ENCODE data around the gene ACER3. TPM values are rescaled to one million over a fixed set of nuclear protein-coding genes. Genes with fewer than 3 reads are reported as not detected.

Gene ACER3
- polyA plus RNA-seq, 3 donors = 22.9 to 45.4 (median 23.6) TPM

GRCh38 chr11:76972051-76972450 lies 111.3 kb downstream of the ACER3 start:
- H3K4me3 Mint-ChIP-seq = no peak overlapping the region
- Histone ChIP-seq H3K4me2 (replicated peaks; ENCODE audit: extremely low read depth, low read length, poor library complexity, severe bottlenecking) (no peak overlapping the region), H3K9me3 (replicated peaks in 1 of 2; ENCODE audit: control insufficient read depth in 1 of 2, insufficient read depth in 1 of 2, low read length in 2 of 2) (peaks cover 8 to 20% of the 10 kb centered on the region in 2 donors), H3K4me1 (ENCODE audit: control insufficient read depth in 1 of 2, insufficient read depth in 2 of 2, low read length in 2 of 2) (no peaks in the 10 kb centered on the region), H3K27me3 (ENCODE audit: control insufficient read depth in 2 of 2, insufficient read depth in 2 of 2, low read length in 2 of 2) (no peaks in the 10 kb centered on the region), H3K27ac (ENCODE audit: low read depth in 1 of 2, low read length in 2 of 2) (no peak overlapping the region), H3K36me3 (replicated peaks in 1 of 2; ENCODE audit: control insufficient read depth in 1 of 2, insufficient read depth in 2 of 2, low read length in 2 of 2) (peaks cover 13 to 51% of the 10 kb centered on the region in 2 donors), H3K4me3 (replicated peaks in 1 of 3; ENCODE audit: low read depth in 2 of 3, low read length in 3 of 3) (no peak overlapping the region), H3K9ac (ENCODE audit: insufficient read depth, low read length, poor library complexity, severe bottlenecking) (no peak overlapping the region), H4K20me1 (ENCODE audit: insufficient read depth, low read length) (no peaks in the 10 kb centered on the region), H3K79me2 (ENCODE audit: insufficient read depth, low read length) (no peaks in the 10 kb centered on the region), H2AFZ (ENCODE audit: insufficient read depth, low read depth, low read length, poor library complexity, severe bottlenecking) (no peak overlapping the region)
- H3K36me3 Mint-ChIP-seq = peaks cover 25 to 41% of the 10 kb centered on the region in 2 donors
- TF ChIP-seq CTCF (IDR thresholded peaks at IDR 0.05) = no peak
- peaks cover 8 to 18% (median 14%) of the 10 kb centered on the region in 7 donors for H3K9me3 Mint-ChIP-seq
- H3K4me1 Mint-ChIP-seq = no peaks in the 10 kb centered on the region
- no peak for DNase-seq
- intact Hi-C loops (cut with micrococcal nuclease) = no loop called here
- no peak overlapping the region for H3K27ac Mint-ChIP-seq
- H3K27me3 Mint-ChIP-seq (ENCODE audit: low read depth in 3 of 3) = no peaks in the 10 kb centered on the region

GRCh38 chr11:76974179-76974891 lies 113.6 kb downstream of the ACER3 start:
- Mint-ChIP-seq H3K27ac (peak overlapping the region in 1 of 7 donors; percentile 44), H3K27me3 (ENCODE audit: low read depth in 3 of 3) (no peaks in the 10 kb centered on the region), H3K4me1 (no peaks in the 10 kb centered on the region), H3K4me3 (no peak overlapping the region), H3K9me3 (peaks cover 8 to 25% (median 19%) of the 10 kb centered on the region in 7 donors), H3K36me3 (peaks cover 41 to 56% of the 10 kb centered on the region in 2 donors)
- no peaks in the 10 kb centered on the region for H3K4me1 ChIP-seq (ENCODE audit: control insufficient read depth in 1 of 2, insufficient read depth in 2 of 2, low read length in 2 of 2)
- intact Hi-C loops (cut with micrococcal nuclease) = no loop called here
- DNase-seq = no peak
- TF ChIP-seq CTCF (IDR thresholded peaks at IDR 0.05) = no peak
- H3K9ac ChIP-seq (ENCODE audit: insufficient read depth, low read length, poor library complexity, severe bottlenecking) = no peak overlapping the region
- no peak overlapping the region for H2AFZ ChIP-seq (ENCODE audit: insufficient read depth, low read depth, low read length, poor library complexity, severe bottlenecking)
- peaks cover 18 to 27% of the 10 kb centered on the region in 2 donors for H3K9me3 ChIP-seq (replicated peaks in 1 of 2; ENCODE audit: control insufficient read depth in 1 of 2, insufficient read depth in 1 of 2, low read length in 2 of 2)
- no CpG with 5 or more reads among the region's 2 CpGs for WGBS (ENCODE audit: insufficient coverage)
- H3K4me3 ChIP-seq (replicated peaks in 1 of 3; ENCODE audit: low read depth in 2 of 3, low read length in 3 of 3) = no peak overlapping the region
- H3K27ac ChIP-seq (ENCODE audit: low read depth in 1 of 2, low read length in 2 of 2) = no peak overlapping the region
- H3K27me3 ChIP-seq (ENCODE audit: control insufficient read depth in 2 of 2, insufficient read depth in 2 of 2, low read length in 2 of 2) = no peaks in the 10 kb centered on the region
- H4K20me1 ChIP-seq (ENCODE audit: insufficient read depth, low read length) = no peaks in the 10 kb centered on the region
- no peak overlapping the region for H3K4me2 ChIP-seq (replicated peaks; ENCODE audit: extremely low read depth, low read length, poor library complexity, severe bottlenecking)
- H3K79me2 ChIP-seq (ENCODE audit: insufficient read depth, low read length) = no peaks in the 10 kb centered on the region
- peaks cover 31 to 73% of the 10 kb centered on the region in 2 donors for H3K36me3 ChIP-seq (replicated peaks in 1 of 2; ENCODE audit: control insufficient read depth in 1 of 2, insufficient read depth in 2 of 2, low read length in 2 of 2)

Measured in CD14-positive monocyte (primary cell).